Heart left ventricle (tissue), 16 donors: ENCODE data around the gene CFAP99. TPM values are rescaled to one million over a fixed set of nuclear protein-coding genes. Genes with fewer than 3 reads are reported as not detected.

Experiments
- ATAC-seq, 4 donors: fragments of 200-7000 bp; cut with Tn5 transposase; one replicate each; pipeline ENCODE4 v1.9.1; 2020 to 2022; ENCODE audit warnings: moderate library complexity in 4 of 4, mild to moderate bottlenecking in 3 of 4, moderate number of reproducible peaks in 1 of 4
- DNase-seq, 5 donors: peaks; one replicate each; pipeline ENCODE4 v3.0.0-alpha.2; 2020
- H3K27ac ChIP-seq, 12 donors: fragments of 200-600 bp; sonication (generic) in 4 of 12; one replicate each; pipeline versions ENCODE4 v1.5.0 to v1.8.0; 2016 to 2022; ENCODE audit warnings: mild to moderate bottlenecking in 2 of 12
- H3K27me3 ChIP-seq, 9 donors: fragments of 200-600 bp; sonication (generic) in 2 of 9; one replicate each; pipeline versions ENCODE4 v1.5.1 to v1.8.0; 2016 to 2022; ENCODE audit warnings: mild to moderate bottlenecking in 3 of 9
- H3K36me3 ChIP-seq, 9 donors: fragments of 200-600 bp; sonication (generic) in 2 of 9; one replicate each; pipeline versions ENCODE4 v1.5.0 to v1.8.0; 2018 to 2022; ENCODE audit warnings: mild to moderate bottlenecking in 2 of 9
- H3K4me1 ChIP-seq, 12 donors: fragments of 200-600 bp; sonication (generic) in 4 of 12; one replicate each; pipeline versions ENCODE4 v1.5.0 to v1.8.0; 2016 to 2022; ENCODE audit warnings: mild to moderate bottlenecking in 3 of 12
- H3K4me3 ChIP-seq, 12 donors: fragments of 200-600 bp; sonication (generic) in 4 of 12; one replicate each; pipeline versions ENCODE4 v1.5.0 to v1.8.0; 2017 to 2022; ENCODE audit warnings: mild to moderate bottlenecking in 9 of 12, moderate library complexity in 4 of 12
- H3K9me3 ChIP-seq, 12 donors: fragments of 200-600 bp; sonication (generic) in 4 of 12; one replicate each; pipeline versions ENCODE4 v1.5.0 to v1.8.0; 2016 to 2022; ENCODE audit warnings: mild to moderate bottlenecking in 1 of 12
- CTCF ChIP-seq, 12 donors: fragments of 200-600 bp; sonication (generic) in 4 of 12; IDR thresholded peaks; one replicate each; pipeline versions ENCODE4 v1.5.0 to v1.8.0; 2018 to 2022; ENCODE audit warnings: antibody characterized with exemption in 12 of 12, mild to moderate bottlenecking in 5 of 12
- POLR2A ChIP-seq, 2 donors: fragments of 450-650 bp; IDR thresholded peaks; one replicate each; pipeline ENCODE4 v1.6.1; 2017; ENCODE audit warnings: antibody characterized with exemption in 2 of 2, mild to moderate bottlenecking in 2 of 2, moderate library complexity in 2 of 2
- WGBS, 4 donors: extraction: QIAGEN DNeasy Blood & Tissue Kit in 2 of 4; methylation state at CpG; one replicate each; pipeline versions ENCODE4 v1.1.5 to v1.1.7; 2013 to 2018; 5-methylcytosine and 5-hydroxymethylcytosine counted together
- intact Hi-C, 10 donors: fragments of 100-400 bp; cut with DNase I; formaldehyde crosslinking; loops; one replicate each; pipeline versions ENCODE4 v1.11.1 to v1.14.2; 2022
- polyA plus RNA-seq, 2 donors: library from polyadenylated mRNA; stranded (reverse); fragments of 200-250 nt; gene quantifications; one replicate each; pipeline ENCODE4 v1.2.3, GENCODE V29; 2013
- total RNA-seq, 9 donors: library from RNA; depleted of rRNA in 2 of 9; stranded (reverse); fragments of >200 nt in 2 of 9; fragmentation: NEBNext Ultra II Directional in 3 of 9; extraction: Animal tissue kit (Norgen Biotek cat#: 25700) in 3 of 9; gene quantifications; one replicate each; pipeline versions ENCODE4 v1.1.0 to v1.2.4, GENCODE V29; 2016 to 2023
- donor health status: ischemic (EF 13 %, LVEDD 7.1; RV severe dilation, severe dysfunction).
- donor health status: healthy with polysubstance abuse.
- donor health status: DM: no; HTN: yes; CAD: no.
- donor health status: DM: no; HTN: no; CAD: no.
- donor health status: ischemic (EF 25% LVEDD 6.9; RV normal size, moderate dysfunction).
- donor health status: ischemic (EF 25% LVEDD 5.7; RV mildly dilated, moderate dysfunction).
- donor health status: healthy.
- donor health status: DM: yes; HTN: yes; CAD: no.
- donor health status: ischemic (EF 35%, LVEDD 5.7; RV mildly dilated, moderate dysfunction).
- donor health status: nonischemic (EF 11% LVEDD 7.7; RV severe dilation, severe dysfunction).
- donor health status: DM: yes; HTN: yes; CAD: no.
- donor health status: PGD.
- donor health status: ischemic (EF 29% LVEDD 5.4; RV normal size, mild dysfunction).
- donor health status: nonischemic (EF 23%, LVEDD 6.1; RV moderate dilation, normal function).

Gene CFAP99
- total and polyA plus RNA-seq, 11 donors: not detected

GRCh38 chr4:2417226-2417764 lies 1.5 kb upstream of the CFAP99 start:
- peak overlapping the region in 6 of 12 donors; percentile 10 to 47 (median 27) for H3K27ac ChIP-seq
- H3K4me1 ChIP-seq: peaks cover 5 to 58% (median 37%) of the 10 kb centered on the region in 12 donors
- peaks cover 0 to 35% (median 12%) of the 10 kb centered on the region in 9 donors for H3K27me3 ChIP-seq

GRCh38 chr4:2417765-2418649 lies 748 bp upstream of the CFAP99 start, which contains the start of gene ZFYVE28:
ZFYVE28 (minus strand) TSS chr4:2418645; CDS start chr4:2418323, 322 bp downstream.
- H3K4me1 ChIP-seq: peaks cover 5 to 51% (median 30%) of the 10 kb centered on the region in 12 donors
- peak within 1 kb of the TSS in 7 of 12 donors; percentile 15 to 47 (median 24) for H3K27ac ChIP-seq
- H3K36me3 ChIP-seq: no peaks in the 10 kb centered on the region
- WGBS, 4 donors: 1 to 2% (median 1%) methylated on average over 24 to 90 of the region's 90 CpGs
- ATAC-seq: no peak
- H3K9me3 ChIP-seq: no peaks in the 10 kb centered on the region
- TF ChIP-seq CTCF (IDR thresholded peaks at IDR 0.05): no peak
- peak in 1 of 2 donors; percentile 61 for TF ChIP-seq POLR2A (IDR thresholded peaks at IDR 0.05)
- intact Hi-C loops: loop anchor here in 8 of 10 donors (5.0 to 10.0 kb wide), 9 partner anchors 119 to 547 kb away; partner anchors contain the start of genes MXD4 (in 4 of the 8), GRK4 (in 3 of the 8), HAUS3 (in 3 of the 8) and NOP14 (in 3 of the 8)
- DNase-seq: no peak
- H3K4me3 ChIP-seq: peak within 1 kb of the TSS; percentile 48 to 84 (median 70)
- H3K27me3 ChIP-seq: peaks cover 0 to 41% (median 14%) of the 10 kb centered on the region in 9 donors

More at GRCh38 chr4:2417226-2417764, 1.5 kb upstream of the CFAP99 start:
- intact Hi-C loops: loop anchor here in 8 of 10 donors (5.0 to 10.0 kb wide), 9 partner anchors 120 to 548 kb away; partner anchors contain the start of genes MXD4 (in 4 of the 8), GRK4 (in 3 of the 8), HAUS3 (in 3 of the 8) and NOP14 (in 3 of the 8)
- no peak for TF ChIP-seq POLR2A (IDR thresholded peaks at IDR 0.05)
- no peak for TF ChIP-seq CTCF (IDR thresholded peaks at IDR 0.05)
- no peak for ATAC-seq
- H3K9me3 ChIP-seq: no peaks in the 10 kb centered on the region
- no peak for DNase-seq
- whole genome bisulfite sequencing, 4 donors: 0 to 1% (median 1%) methylated on average over 18 to 61 of the region's 61 CpGs
- peak overlapping the region; percentile 48 to 84 (median 70) for H3K4me3 ChIP-seq
- H3K36me3 ChIP-seq: no peaks in the 10 kb centered on the region

- Histone ChIP-seq H3K9me3 (no peaks in the 10 kb centered on the region), H3K27me3 (peaks cover 0 to 41% (median 16%) of the 10 kb centered on the region in 9 donors), H3K36me3 (no peaks in the 10 kb centered on the region), H3K27ac (no peak overlapping the region), H3K4me1 (peaks cover 3 to 33% (median 17%) of the 10 kb centered on the region in 12 donors), H3K4me3 (peak overlapping the region in 1 of 12 donors; percentile 74)
- TF ChIP-seq CTCF (IDR thresholded peaks at IDR 0.05) (no peak), POLR2A (IDR thresholded peaks at IDR 0.05) (no peak)
- no peak for DNase-seq
- intact Hi-C loops: loop anchor here in 9 of 10 donors (5.0 to 10.0 kb wide), 9 partner anchors 117 to 545 kb away; partner anchors contain the start of genes MXD4 (in 5 of the 9), HAUS3 (in 4 of the 9), POLN (in 4 of the 9) and GRK4 (in 3 of the 9)
- ATAC-seq: no peak
- 48 to 66% (median 56%) methylated on average over 9 of the region's 9 CpGs for WGBS, 4 donors
Measured at GRCh38 chr4:2419814-2420213, 1.1 kb downstream of the CFAP99 start.
